Muscle layer of duodenum (tissue), 2 donors: ENCODE measurements around the gene PPP1R18.

Experiments
- H3K27ac ChIP-seq: one replicate; pipeline ENCODE4 v1.7.0; 2013; ENCODE audit warnings: mild to moderate bottlenecking, low read length
- H3K27me3 ChIP-seq: one replicate; pipeline ENCODE4 v1.7.0; 2013; ENCODE audit warnings: low read depth, mild to moderate bottlenecking, control low read depth, low read length
- H3K36me3 ChIP-seq, 2 donors: one replicate each; pipeline ENCODE4 v1.7.0; 2013; ENCODE audit warnings: low read length in 2 of 2, control low read depth in 1 of 2, mild to moderate bottlenecking in 1 of 2; ENCODE audit not compliant: insufficient read depth in 2 of 2, control insufficient read depth in 1 of 2
- H3K4me1 ChIP-seq, 2 donors: one replicate each; pipeline ENCODE4 v1.7.0; 2013; ENCODE audit warnings: low read length in 2 of 2, mild to moderate bottlenecking in 2 of 2, control low read depth in 1 of 2, moderate library complexity in 1 of 2; ENCODE audit not compliant: insufficient read depth in 2 of 2, control insufficient read depth in 1 of 2
- H3K4me3 ChIP-seq, 2 donors: one replicate each; pipeline ENCODE4 v1.7.0; 2013; ENCODE audit warnings: low read length in 2 of 2, low read depth in 1 of 2, mild to moderate bottlenecking in 1 of 2
- H3K9me3 ChIP-seq, 2 donors: one replicate each; pipeline ENCODE4 v1.7.0; 2013; ENCODE audit warnings: low read length in 2 of 2, control low read depth in 1 of 2, mild to moderate bottlenecking in 1 of 2; ENCODE audit not compliant: control insufficient read depth in 1 of 2
- donor health status: healthy.

Gene PPP1R18

GRCh38 chr6:30646450-30647241, 39.8 kb downstream of the PPP1R18 start, which contains the start of gene C6orf136:
TSS of gene C6orf136 (plus strand) at chr6:30647133. CDS start at chr6:30647232, 99 bp downstream.
- Histone ChIP-seq H3K27me3 (no peaks in the 10 kb centered on the region), H3K9me3 (no peaks in the 10 kb centered on the region), H3K36me3 (peaks cover 19% of the 10 kb centered on the region in 2 donors), H3K4me1 (peaks cover 11 to 16% of the 10 kb centered on the region in 2 donors), H3K27ac (peak within 1 kb of the TSS; percentile 86), H3K4me3 (peak within 1 kb of the TSS; percentile 75 to 90)

- H3K27me3 ChIP-seq = no peaks in the 10 kb centered on the region
- no peaks in the 10 kb centered on the region for H3K9me3 ChIP-seq
- peaks cover 11 to 16% of the 10 kb centered on the region in 2 donors for H3K4me1 ChIP-seq
- peak overlapping the region; percentile 26 for H3K27ac ChIP-seq
- H3K36me3 ChIP-seq = peaks cover 17 to 24% of the 10 kb centered on the region in 2 donors
- H3K4me3 ChIP-seq = no peak overlapping the region
These were observed 40.5 kb downstream of the PPP1R18 start for GRCh38 chr6:30645989-30646388.

GRCh38 chr6:30644769-30645168, 41.7 kb downstream of the PPP1R18 start:
- Histone ChIP-seq H3K4me1 (peaks cover 11 to 16% of the 10 kb centered on the region in 2 donors), H3K27me3 (no peaks in the 10 kb centered on the region), H3K27ac (no peak overlapping the region), H3K4me3 (no peak overlapping the region), H3K9me3 (no peaks in the 10 kb centered on the region), H3K36me3 (peaks cover 21 to 32% of the 10 kb centered on the region in 2 donors)

- no peaks in the 10 kb centered on the region for H3K9me3 ChIP-seq
- H3K4me3 ChIP-seq = no peak overlapping the region
- peaks cover 11 to 16% of the 10 kb centered on the region in 2 donors for H3K4me1 ChIP-seq
- no peaks in the 10 kb centered on the region for H3K27me3 ChIP-seq
- H3K27ac ChIP-seq = no peak overlapping the region
- H3K36me3 ChIP-seq = peaks cover 17 to 26% of the 10 kb centered on the region in 2 donors
These were observed 42.8 kb downstream of the PPP1R18 start for GRCh38 chr6:30643656-30644055.

GRCh38 chr6:30641048-30641447, 45.4 kb downstream of the PPP1R18 start:
- Histone ChIP-seq H3K36me3 (peaks cover 17 to 26% of the 10 kb centered on the region in 2 donors), H3K4me3 (no peak overlapping the region), H3K4me1 (peaks cover under 1 to 1% of the 10 kb centered on the region in 2 donors), H3K9me3 (no peaks in the 10 kb centered on the region), H3K27ac (no peak overlapping the region), H3K27me3 (no peaks in the 10 kb centered on the region)

- H3K4me3 ChIP-seq = no peak overlapping the region
- no peaks in the 10 kb centered on the region for H3K9me3 ChIP-seq
- no peaks in the 10 kb centered on the region for H3K4me1 ChIP-seq
- H3K27ac ChIP-seq = no peak overlapping the region
- H3K36me3 ChIP-seq = peaks cover 17 to 26% of the 10 kb centered on the region in 2 donors
- no peaks in the 10 kb centered on the region for H3K27me3 ChIP-seq
These were observed 46.0 kb downstream of the PPP1R18 start for GRCh38 chr6:30640481-30640880.

GRCh38 chr6:30635834-30636233, 50.6 kb downstream of the PPP1R18 start:
- Histone ChIP-seq H3K36me3 (peaks cover 11 to 23% of the 10 kb centered on the region in 2 donors), H3K27ac (no peak overlapping the region), H3K27me3 (no peaks in the 10 kb centered on the region), H3K4me1 (no peaks in the 10 kb centered on the region), H3K9me3 (no peaks in the 10 kb centered on the region), H3K4me3 (no peak overlapping the region)

- peak within 1 kb of the TSS; percentile 69 to 78 for H3K4me3 ChIP-seq
These were observed 59.7 kb downstream of the PPP1R18 start, which contains the start of gene ATAT1 for GRCh38 chr6:30626484-30627366. TSS of gene ATAT1 (plus strand) at chr6:30626874.

More at GRCh38 chr6:30626484-30627366, 59.7 kb downstream of the PPP1R18 start, which contains the start of gene ATAT1:
- H3K27ac ChIP-seq = peak within 1 kb of the TSS; percentile 95
- peaks cover 7 to 16% of the 10 kb centered on the region in 2 donors for H3K4me1 ChIP-seq
- H3K27me3 ChIP-seq = no peaks in the 10 kb centered on the region
- peaks cover 24 to 57% of the 10 kb centered on the region in 2 donors for H3K36me3 ChIP-seq
- no peaks in the 10 kb centered on the region for H3K9me3 ChIP-seq
